ENCODE data around the gene GADD45A. TPM values are rescaled to one million over a fixed set of nuclear protein-coding genes. Genes with fewer than 3 reads are reported as not detected.

GADD45A gene
- total and polyA plus RNA-seq, 12 donors: 5.3 to 26.9 (median 13.1) TPM

- 85 to 91% (median 89%) methylated on average over 6 of the region's 6 CpGs for WGBS, 4 donors
- intact Hi-C loops (cut with DNase I): no loop called here
- no peak overlapping the region for H3K4me3 ChIP-seq
- TF ChIP-seq CTCF (IDR thresholded peaks at IDR 0.05) (no peak), POLR2A (IDR thresholded peaks at IDR 0.05) (no peak)
- H3K27ac ChIP-seq: no peak overlapping the region
- H3K9me3 ChIP-seq (replicated peaks in 1 of 3): no peaks in the 10 kb centered on the region
- H3K27me3 ChIP-seq: no peaks in the 10 kb centered on the region
- DNase-seq: peak in 6 of 7 donors; percentile 33 to 67 (median 61)
- peaks cover 0 to 24% of the 10 kb centered on the region in 2 donors for H3K4me1 ChIP-seq (replicated peaks in 1 of 2)
- H3K36me3 ChIP-seq (replicated peaks in 1 of 2): no peaks in the 10 kb centered on the region
Observed at GRCh38 chr1:67713057-67713846, 28.3 kb downstream of the GADD45A start.

- Histone ChIP-seq H3K9me3 (replicated peaks in 1 of 3) (no peaks in the 10 kb centered on the region), H3K36me3 (replicated peaks in 1 of 2) (no peaks in the 10 kb centered on the region), H3K4me1 (replicated peaks in 1 of 2) (peaks cover 0 to 18% of the 10 kb centered on the region in 2 donors), H3K27me3 (no peaks in the 10 kb centered on the region), H3K27ac (no peak overlapping the region), H3K4me3 (no peak overlapping the region)
- TF ChIP-seq POLR2A (IDR thresholded peaks at IDR 0.05) (no peak), CTCF (IDR thresholded peaks at IDR 0.05) (no peak)
- no peak for DNase-seq
- 92 to 96% (median 95%) methylated on average over 2 of the region's 2 CpGs for WGBS, 4 donors
- intact Hi-C loops (cut with DNase I): no loop called here
Observed at GRCh38 chr1:67715819-67716218, 30.8 kb downstream of the GADD45A start.

- Histone ChIP-seq H3K27ac (no peak overlapping the region), H3K9me3 (replicated peaks in 1 of 3) (no peaks in the 10 kb centered on the region), H3K36me3 (replicated peaks in 1 of 2) (no peaks in the 10 kb centered on the region), H3K4me3 (no peak overlapping the region), H3K4me1 (replicated peaks in 1 of 2) (peaks cover 0 to 18% of the 10 kb centered on the region in 2 donors), H3K27me3 (no peaks in the 10 kb centered on the region)
- intact Hi-C loops (cut with DNase I): no loop called here
- peak; percentile 67 to 82 (median 76) for DNase-seq
- 52 to 63% (median 56%) methylated on average over 4 of the region's 4 CpGs for WGBS, 4 donors
- TF ChIP-seq CTCF (IDR thresholded peaks at IDR 0.05) (no peak), POLR2A (IDR thresholded peaks at IDR 0.05) (no peak)
Observed at GRCh38 chr1:67716800-67717199, 31.8 kb downstream of the GADD45A start.

GRCh38 chr1:67717876-67718275, 32.9 kb downstream of the GADD45A start:
- Histone ChIP-seq H3K9me3 (replicated peaks in 1 of 3) (no peaks in the 10 kb centered on the region), H3K36me3 (replicated peaks in 1 of 2) (no peaks in the 10 kb centered on the region), H3K4me1 (replicated peaks in 1 of 2) (peaks cover 0 to 20% of the 10 kb centered on the region in 2 donors), H3K27ac (no peak overlapping the region), H3K4me3 (no peak overlapping the region), H3K27me3 (no peaks in the 10 kb centered on the region)
- intact Hi-C loops (cut with DNase I): no loop called here
- 87 to 93% (median 87%) methylated on average over 4 of the region's 4 CpGs for WGBS, 4 donors
- TF ChIP-seq POLR2A (IDR thresholded peaks at IDR 0.05) (no peak), CTCF (IDR thresholded peaks at IDR 0.05) (no peak)
- no peak for DNase-seq
